ENCODE data around the gene DMBX1.

DNA sequence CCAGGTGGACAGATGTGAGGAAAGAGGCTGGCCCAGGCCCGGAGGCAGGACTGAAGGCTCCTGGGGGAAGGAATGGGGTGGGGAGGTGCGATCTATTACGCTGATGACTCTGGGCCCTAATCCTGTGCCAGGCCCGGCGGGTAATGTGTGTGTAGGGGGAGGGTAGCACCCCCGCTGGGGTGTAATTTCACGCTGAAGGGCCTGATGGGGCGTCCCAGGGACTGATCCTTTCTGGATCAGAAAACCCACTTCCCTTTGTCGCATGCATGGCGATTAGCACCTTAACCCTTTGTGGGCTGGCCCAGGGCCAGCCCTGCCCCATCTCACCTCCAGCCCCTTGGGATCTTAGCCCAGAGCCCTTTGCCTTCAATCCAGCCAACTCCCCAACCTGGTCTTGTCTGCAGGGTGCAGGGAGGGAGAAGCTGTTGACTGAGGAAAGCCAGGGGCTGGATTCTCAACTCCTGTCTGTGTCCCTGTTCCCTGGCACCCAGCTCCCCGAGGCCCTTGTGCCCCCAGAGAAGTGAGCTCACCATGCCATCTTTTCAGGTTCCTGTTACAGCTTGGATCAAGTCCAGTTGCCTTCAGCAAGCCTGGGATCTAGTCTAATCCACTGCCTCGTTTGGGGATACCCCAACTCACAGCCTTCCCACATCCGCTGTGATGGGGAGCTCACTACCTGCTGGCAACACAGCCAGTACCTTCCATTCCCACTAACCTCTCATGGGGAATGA, 35.8 kb downstream of the DMBX1 start:
- TF ChIP-seq POLR2A (IDR thresholded peaks at IDR 0.05) (no peak), POLR2AphosphoS5 (IDR thresholded peaks at IDR 0.05) (no peak)
- TF ChIP-seq, protein P1, sequence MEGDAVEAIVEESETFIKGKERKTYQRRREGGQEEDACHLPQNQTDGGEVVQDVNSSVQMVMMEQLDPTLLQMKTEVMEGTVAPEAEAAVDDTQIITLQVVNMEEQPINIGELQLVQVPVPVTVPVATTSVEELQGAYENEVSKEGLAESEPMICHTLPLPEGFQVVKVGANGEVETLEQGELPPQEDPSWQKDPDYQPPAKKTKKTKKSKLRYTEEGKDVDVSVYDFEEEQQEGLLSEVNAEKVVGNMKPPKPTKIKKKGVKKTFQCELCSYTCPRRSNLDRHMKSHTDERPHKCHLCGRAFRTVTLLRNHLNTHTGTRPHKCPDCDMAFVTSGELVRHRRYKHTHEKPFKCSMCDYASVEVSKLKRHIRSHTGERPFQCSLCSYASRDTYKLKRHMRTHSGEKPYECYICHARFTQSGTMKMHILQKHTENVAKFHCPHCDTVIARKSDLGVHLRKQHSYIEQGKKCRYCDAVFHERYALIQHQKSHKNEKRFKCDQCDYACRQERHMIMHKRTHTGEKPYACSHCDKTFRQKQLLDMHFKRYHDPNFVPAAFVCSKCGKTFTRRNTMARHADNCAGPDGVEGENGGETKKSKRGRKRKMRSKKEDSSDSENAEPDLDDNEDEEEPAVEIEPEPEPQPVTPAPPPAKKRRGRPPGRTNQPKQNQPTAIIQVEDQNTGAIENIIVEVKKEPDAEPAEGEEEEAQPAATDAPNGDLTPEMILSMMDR (IDR thresholded peaks at IDR 0.05) = no peak
